Measurements from ENCODE around the gene HTT. TPM values are rescaled to one million over a fixed set of nuclear protein-coding genes. Genes with fewer than 3 reads are reported as not detected.

Gene HTT
- total RNA-seq, 1 experiment from 2014 or later, result 37.4 TPM

DNA sequence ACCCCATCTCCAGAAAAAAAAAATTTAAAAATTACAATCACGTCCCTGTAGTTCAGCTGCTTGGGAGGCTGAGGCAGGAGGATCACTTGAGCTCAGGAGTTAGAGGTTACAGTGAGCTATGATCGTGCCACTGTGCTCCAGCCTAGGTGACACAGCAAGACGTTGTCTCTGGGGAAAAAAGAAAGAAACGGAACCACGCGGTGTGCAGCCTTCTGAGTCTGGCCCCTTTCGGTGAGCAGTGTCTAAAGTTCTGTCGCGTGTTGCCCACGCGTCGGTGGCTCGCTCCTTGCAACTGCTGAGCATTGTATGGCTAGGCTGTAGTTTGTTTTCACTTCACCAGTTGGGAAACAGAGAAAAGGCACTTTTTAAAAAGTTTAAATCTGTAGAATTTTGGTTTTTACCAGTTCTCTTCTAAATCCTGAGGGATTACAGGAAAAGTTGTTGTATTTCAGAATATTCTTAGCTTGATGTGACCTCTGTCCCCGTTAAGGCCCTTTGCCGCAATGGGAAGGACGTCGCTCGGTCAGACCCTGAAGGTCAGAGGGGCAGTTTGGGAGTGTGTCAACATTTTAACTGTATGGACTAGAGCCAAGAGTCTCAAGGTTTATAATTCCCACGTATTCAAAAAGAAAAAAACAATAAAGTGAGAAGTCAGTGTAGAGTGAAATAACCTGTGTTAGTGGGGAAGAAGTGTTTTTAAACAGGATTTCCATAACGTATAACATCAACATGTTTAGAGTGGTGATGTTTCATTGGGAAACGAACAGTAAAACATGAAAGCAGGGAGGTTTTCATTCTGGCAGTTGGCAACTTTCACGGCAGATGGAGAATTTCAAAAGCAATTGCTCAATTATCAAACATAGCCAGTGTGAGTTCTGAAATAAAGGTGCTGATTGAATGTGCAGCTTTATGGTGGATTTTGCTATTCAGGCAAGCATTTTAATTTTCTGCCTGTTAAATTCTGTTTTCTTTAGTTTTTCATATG lies 128.6 kb downstream of the HTT start:
- Histone ChIP-seq H3K4me2 (ENCODE audit: low read length) (no peak overlapping the region), H3K36me3 (ENCODE audit: control insufficient read depth in 1 of 2, insufficient read depth in 2 of 2, low read length in 2 of 2) (peaks cover 3 to 8% of the 10 kb centered on the region in 2 experiments; a peak in 1 of 4 replicates), H3K27me3 (ENCODE audit: insufficient read depth, low read length) (no peaks in the 10 kb centered on the region), H3K9ac (ENCODE audit: low read length) (no peak overlapping the region), H4K20me1 (ENCODE audit: insufficient read depth) (no peaks in the 10 kb centered on the region), H3K9me2 (ENCODE audit: insufficient read depth) (no peaks in the 10 kb centered on the region), H2AFZ (ENCODE audit: low read depth, low read length, poor library complexity, severe bottlenecking) (no peak overlapping the region), H3K27ac (ENCODE audit: low read depth, low read length) (no peak overlapping the region), H3K4me3 (replicated peaks in 1 of 2; ENCODE audit: low read depth in 1 of 2, low read length in 2 of 2) (no peak overlapping the region), H3K79me2 (ENCODE audit: insufficient read depth, low read length) (no peaks in the 10 kb centered on the region), H3K4me1 (ENCODE audit: control insufficient read depth in 1 of 2, insufficient read depth in 2 of 2, low read length in 2 of 2) (no peaks in the 10 kb centered on the region), H3K9me3 (ENCODE audit: control insufficient read depth in 1 of 2, insufficient read depth in 1 of 2, low read depth in 1 of 2, low read length in 2 of 2) (no peaks in the 10 kb centered on the region)
- ChIA-PET POLR2A (no interaction called here), CTCF (no interaction called here), RAD21 (ENCODE audit: low non-redundant PET in 1 of 2, low total read pairs in 2 of 2, uncharacterized antibody in 2 of 2, unreplicated experiment in 2 of 2) (no interaction called here)
- ATAC-seq (no peak), DNase-seq (ENCODE audit: low read depth, low spot score) (no peak)
- intact Hi-C loops (cut with micrococcal nuclease), result no loop called here
- TF ChIP-seq FOSL1 (IDR thresholded peaks at IDR 0.05; ENCODE audit: low read depth) (no peak), ZNF274 (IDR thresholded peaks at IDR 0.05; ENCODE audit: low read depth, low read length) (no peak), TCF7L2 (IDR thresholded peaks at IDR 0.05; ENCODE audit: borderline replicate concordance, extremely low read depth, insufficient read depth, insufficient read length) (no peak), YY1 (IDR thresholded peaks at IDR 0.05; ENCODE audit: extremely low read depth, insufficient replicate concordance, low read depth, low read length) (no peak), SRF (IDR thresholded peaks at IDR 0.05; ENCODE audit: low read depth) (no peak), ZFX (IDR thresholded peaks at IDR 0.05) (no peak), SP1 (IDR thresholded peaks at IDR 0.05; ENCODE audit: low read depth) (no peak), POLR2AphosphoS5 (IDR thresholded peaks at IDR 0.05; ENCODE audit: low read depth, low read length) (no peak), EZH2 (IDR thresholded peaks at IDR 0.05) (no peak), JUND (IDR thresholded peaks at IDR 0.05) (no peak), EGR1 (IDR thresholded peaks at IDR 0.05; ENCODE audit: low read depth) (no peak), CBX3 (IDR thresholded peaks at IDR 0.05; ENCODE audit: low read depth) (no peak), ELF1 (IDR thresholded peaks at IDR 0.05; ENCODE audit: borderline replicate concordance, low read depth) (no peak), CEBPB (IDR thresholded peaks at IDR 0.05; ENCODE audit: low read depth) (no peak), RAD21 (IDR thresholded peaks at IDR 0.05; ENCODE audit: low read depth) (no peak), EZH2phosphoT487 (IDR thresholded peaks at IDR 0.05; ENCODE audit: borderline replicate concordance) (no peak), POLR2A (IDR thresholded peaks at IDR 0.05; ENCODE audit: borderline replicate concordance, extremely low read depth, insufficient read depth, insufficient read length) (no peak)
- TF ChIP-seq, protein P1, sequence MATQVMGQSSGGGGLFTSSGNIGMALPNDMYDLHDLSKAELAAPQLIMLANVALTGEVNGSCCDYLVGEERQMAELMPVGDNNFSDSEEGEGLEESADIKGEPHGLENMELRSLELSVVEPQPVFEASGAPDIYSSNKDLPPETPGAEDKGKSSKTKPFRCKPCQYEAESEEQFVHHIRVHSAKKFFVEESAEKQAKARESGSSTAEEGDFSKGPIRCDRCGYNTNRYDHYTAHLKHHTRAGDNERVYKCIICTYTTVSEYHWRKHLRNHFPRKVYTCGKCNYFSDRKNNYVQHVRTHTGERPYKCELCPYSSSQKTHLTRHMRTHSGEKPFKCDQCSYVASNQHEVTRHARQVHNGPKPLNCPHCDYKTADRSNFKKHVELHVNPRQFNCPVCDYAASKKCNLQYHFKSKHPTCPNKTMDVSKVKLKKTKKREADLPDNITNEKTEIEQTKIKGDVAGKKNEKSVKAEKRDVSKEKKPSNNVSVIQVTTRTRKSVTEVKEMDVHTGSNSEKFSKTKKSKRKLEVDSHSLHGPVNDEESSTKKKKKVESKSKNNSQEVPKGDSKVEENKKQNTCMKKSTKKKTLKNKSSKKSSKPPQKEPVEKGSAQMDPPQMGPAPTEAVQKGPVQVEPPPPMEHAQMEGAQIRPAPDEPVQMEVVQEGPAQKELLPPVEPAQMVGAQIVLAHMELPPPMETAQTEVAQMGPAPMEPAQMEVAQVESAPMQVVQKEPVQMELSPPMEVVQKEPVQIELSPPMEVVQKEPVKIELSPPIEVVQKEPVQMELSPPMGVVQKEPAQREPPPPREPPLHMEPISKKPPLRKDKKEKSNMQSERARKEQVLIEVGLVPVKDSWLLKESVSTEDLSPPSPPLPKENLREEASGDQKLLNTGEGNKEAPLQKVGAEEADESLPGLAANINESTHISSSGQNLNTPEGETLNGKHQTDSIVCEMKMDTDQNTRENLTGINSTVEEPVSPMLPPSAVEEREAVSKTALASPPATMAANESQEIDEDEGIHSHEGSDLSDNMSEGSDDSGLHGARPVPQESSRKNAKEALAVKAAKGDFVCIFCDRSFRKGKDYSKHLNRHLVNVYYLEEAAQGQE (IDR thresholded peaks at IDR 0.05; ENCODE audit: low read depth), result no peak
- BruUV-seq (replicated peaks), result no TSS peak
